ENCODE data around the gene DNAJC4.

The DNAJC4 gene

DNA sequence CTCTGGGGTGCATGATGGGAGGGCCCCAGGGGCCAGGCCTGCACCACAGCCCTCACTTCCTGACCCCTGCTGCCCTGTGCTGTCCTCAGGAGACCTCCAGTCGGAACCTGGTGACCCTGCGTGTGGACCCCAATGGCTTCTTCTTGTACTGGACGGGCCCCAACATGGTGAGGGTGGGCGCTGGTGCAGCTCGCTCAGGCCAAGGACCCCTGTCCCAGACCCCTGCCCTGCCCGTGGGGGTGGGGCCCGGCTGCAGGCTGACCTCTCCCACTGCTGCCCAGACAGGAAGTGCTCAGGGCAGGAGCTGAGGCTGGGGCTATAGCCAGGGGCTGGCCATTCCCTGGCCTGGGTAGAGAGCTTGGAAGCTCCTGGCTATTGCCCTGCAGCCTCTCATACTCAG lies 24.0 kb downstream of the DNAJC4 start:
- no peak for TF ChIP-seq MYC (IDR thresholded peaks at IDR 0.05; ENCODE audit: low read depth, low read length)
- no peak for TF ChIP-seq POLR2A (IDR thresholded peaks at IDR 0.05; ENCODE audit: extremely low read depth, insufficient read length)
- TF ChIP-seq, protein P1, sequence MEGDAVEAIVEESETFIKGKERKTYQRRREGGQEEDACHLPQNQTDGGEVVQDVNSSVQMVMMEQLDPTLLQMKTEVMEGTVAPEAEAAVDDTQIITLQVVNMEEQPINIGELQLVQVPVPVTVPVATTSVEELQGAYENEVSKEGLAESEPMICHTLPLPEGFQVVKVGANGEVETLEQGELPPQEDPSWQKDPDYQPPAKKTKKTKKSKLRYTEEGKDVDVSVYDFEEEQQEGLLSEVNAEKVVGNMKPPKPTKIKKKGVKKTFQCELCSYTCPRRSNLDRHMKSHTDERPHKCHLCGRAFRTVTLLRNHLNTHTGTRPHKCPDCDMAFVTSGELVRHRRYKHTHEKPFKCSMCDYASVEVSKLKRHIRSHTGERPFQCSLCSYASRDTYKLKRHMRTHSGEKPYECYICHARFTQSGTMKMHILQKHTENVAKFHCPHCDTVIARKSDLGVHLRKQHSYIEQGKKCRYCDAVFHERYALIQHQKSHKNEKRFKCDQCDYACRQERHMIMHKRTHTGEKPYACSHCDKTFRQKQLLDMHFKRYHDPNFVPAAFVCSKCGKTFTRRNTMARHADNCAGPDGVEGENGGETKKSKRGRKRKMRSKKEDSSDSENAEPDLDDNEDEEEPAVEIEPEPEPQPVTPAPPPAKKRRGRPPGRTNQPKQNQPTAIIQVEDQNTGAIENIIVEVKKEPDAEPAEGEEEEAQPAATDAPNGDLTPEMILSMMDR (IDR thresholded peaks at IDR 0.05; ENCODE audit: low read depth, low read length): no peak
- TF ChIP-seq, protein P2, sequence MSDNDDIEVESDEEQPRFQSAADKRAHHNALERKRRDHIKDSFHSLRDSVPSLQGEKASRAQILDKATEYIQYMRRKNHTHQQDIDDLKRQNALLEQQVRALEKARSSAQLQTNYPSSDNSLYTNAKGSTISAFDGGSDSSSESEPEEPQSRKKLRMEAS (IDR thresholded peaks at IDR 0.05; ENCODE audit: low read depth, low read length): no peak
- no peak for DNase-seq (ENCODE audit: low read depth)
- H3K4me3 ChIP-seq (ENCODE audit: low read depth, low read length): no peak overlapping the region

DNA sequence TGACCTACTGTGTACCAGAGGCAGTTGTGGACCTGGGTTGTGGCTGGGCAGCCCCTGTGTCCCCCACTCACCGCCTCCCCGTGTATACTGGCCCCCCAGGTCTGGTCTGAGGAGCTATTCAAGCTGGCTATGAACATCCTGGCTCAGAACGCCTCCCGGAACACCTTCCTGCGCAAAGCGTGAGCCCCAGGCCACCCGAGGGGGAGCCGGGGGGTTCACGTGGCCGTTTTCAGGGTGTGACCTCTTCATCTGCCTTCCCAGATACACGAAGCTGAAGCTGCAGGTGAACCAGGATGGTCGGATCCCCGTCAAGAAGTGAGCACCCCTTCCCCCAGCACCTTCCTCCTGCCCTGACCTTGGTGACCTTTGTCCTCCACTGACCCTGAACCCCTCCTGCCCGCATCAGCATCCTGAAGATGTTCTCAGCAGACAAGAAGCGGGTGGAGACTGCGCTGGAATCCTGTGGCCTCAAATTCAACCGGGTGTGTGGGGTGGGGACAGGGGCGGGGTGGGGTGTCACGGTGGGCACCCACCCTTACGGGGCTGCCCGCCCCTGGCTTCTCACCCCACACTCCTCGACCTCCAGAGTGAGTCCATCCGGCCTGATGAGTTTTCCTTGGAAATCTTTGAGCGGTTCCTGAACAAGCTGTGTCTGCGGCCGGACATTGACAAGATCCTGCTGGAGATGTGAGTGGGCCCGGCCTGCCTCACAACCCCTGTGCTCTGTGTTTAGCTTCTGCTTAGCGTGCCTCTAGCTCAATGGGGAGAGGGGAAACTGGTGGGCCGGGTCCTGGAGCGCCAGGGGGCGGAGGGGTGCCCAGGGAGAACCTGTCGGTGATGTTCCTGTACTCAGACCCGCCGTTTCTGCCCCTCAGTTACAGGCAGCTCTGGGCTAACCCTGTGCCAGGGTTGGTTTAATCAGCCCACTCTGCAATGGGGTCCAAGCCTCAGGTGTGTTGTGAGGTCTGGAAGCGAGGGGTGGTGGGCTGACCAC lies 25.1 kb downstream of the DNAJC4 start:
- DNase-seq (ENCODE audit: low read depth): no peak
- TF ChIP-seq, protein P1 (IDR thresholded peaks at IDR 0.05; ENCODE audit: low read depth, low read length): no peak
- no peak for TF ChIP-seq MYC (IDR thresholded peaks at IDR 0.05; ENCODE audit: low read depth, low read length)
- no peak for TF ChIP-seq POLR2A (IDR thresholded peaks at IDR 0.05; ENCODE audit: extremely low read depth, insufficient read length)
- TF ChIP-seq, protein P2 (IDR thresholded peaks at IDR 0.05; ENCODE audit: low read depth, low read length): no peak
- no peak overlapping the region for H3K4me3 ChIP-seq (ENCODE audit: low read depth, low read length)

DNA sequence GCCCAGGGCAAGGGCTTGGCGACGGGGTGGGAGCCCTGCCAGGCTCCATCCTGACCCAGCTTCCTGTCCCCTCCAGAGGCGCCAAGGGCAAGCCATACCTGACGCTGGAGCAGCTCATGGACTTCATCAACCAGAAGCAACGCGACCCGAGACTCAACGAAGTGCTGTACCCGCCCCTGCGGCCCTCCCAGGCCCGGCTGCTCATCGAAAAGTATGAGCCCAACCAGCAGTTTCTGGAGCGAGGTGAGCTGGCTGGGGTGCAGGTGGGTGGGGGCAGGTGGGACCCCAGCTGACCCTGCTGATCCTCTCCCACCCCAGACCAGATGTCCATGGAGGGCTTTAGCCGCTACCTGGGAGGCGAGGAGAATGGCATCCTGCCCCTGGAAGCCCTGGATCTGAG lies 26.0 kb downstream of the DNAJC4 start:
- TF ChIP-seq, protein P2 (IDR thresholded peaks at IDR 0.05; ENCODE audit: low read depth, low read length): no peak
- TF ChIP-seq MYC (IDR thresholded peaks at IDR 0.05; ENCODE audit: low read depth, low read length): no peak
- no peak for TF ChIP-seq POLR2A (IDR thresholded peaks at IDR 0.05; ENCODE audit: extremely low read depth, insufficient read length)
- TF ChIP-seq, protein P1 (IDR thresholded peaks at IDR 0.05; ENCODE audit: low read depth, low read length): no peak
- no peak for DNase-seq (ENCODE audit: low read depth)
- no peak overlapping the region for H3K4me3 ChIP-seq (ENCODE audit: low read depth, low read length)

DNA sequence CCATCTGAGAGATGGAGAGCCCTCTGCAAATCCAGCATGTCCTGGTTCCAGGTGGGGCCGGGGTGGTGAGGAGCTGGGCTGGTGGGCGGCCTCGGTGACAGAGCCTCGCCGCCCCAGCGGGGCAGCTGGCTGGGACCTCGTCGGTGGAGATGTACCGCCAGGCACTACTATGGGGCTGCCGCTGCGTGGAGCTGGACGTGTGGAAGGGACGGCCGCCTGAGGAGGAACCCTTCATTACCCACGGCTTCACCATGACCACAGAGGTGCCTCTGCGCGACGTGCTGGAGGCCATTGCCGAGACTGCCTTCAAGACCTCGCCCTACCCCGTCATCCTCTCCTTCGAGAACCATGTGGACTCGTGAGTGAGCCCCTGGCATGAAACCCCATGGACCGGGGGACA lies 28.0 kb downstream of the DNAJC4 start:
- TF ChIP-seq MYC (IDR thresholded peaks at IDR 0.05; ENCODE audit: low read depth, low read length) (no peak), POLR2A (IDR thresholded peaks at IDR 0.05; ENCODE audit: extremely low read depth, insufficient read length) (no peak)
- TF ChIP-seq, protein P1 (IDR thresholded peaks at IDR 0.05; ENCODE audit: low read depth, low read length): no peak
- TF ChIP-seq, protein P2 (IDR thresholded peaks at IDR 0.05; ENCODE audit: low read depth, low read length): no peak

DNA sequence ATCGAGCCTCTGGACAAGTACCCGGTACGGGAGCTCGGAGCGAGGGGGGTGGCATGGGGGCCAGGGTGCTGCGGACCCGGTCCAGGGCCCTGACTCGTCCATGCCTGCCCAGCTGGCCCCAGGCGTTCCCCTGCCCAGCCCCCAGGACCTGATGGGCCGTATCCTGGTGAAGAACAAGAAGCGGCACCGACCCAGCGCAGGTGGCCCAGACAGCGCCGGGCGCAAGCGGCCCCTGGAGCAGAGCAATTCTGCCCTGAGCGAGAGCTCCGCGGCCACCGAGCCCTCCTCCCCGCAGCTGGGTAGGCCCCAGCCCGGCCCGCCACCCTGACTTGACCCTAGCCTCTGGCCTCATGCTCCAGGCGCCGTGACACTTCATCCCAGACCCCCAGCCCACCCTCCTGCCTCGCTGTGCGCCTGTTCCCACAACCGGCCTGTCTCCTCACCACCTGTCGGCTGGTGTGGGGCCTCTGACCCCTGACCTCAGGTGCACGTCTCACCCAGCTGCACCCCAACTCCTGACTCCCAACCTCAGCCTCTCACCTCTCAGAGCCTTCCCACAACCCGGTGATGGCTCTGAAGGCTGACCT lies 28.7 kb downstream of the DNAJC4 start:
- DNase-seq (ENCODE audit: low read depth): no peak
- H3K4me3 ChIP-seq (ENCODE audit: low read depth, low read length): no peak overlapping the region
- TF ChIP-seq MYC (IDR thresholded peaks at IDR 0.05; ENCODE audit: low read depth, low read length): no peak
- TF ChIP-seq POLR2A (IDR thresholded peaks at IDR 0.05; ENCODE audit: extremely low read depth, insufficient read length): no peak
- TF ChIP-seq, protein P1 (IDR thresholded peaks at IDR 0.05; ENCODE audit: low read depth, low read length): no peak

More for the DNA sequence above, 28.0 kb downstream of the DNAJC4 start:
- no peak overlapping the region for H3K4me3 ChIP-seq (ENCODE audit: low read depth, low read length)
- no peak for DNase-seq (ENCODE audit: low read depth)
